PC-9 (cell line): ENCODE data around the gene C4BPB. TPM values are rescaled to one million over a fixed set of nuclear protein-coding genes. Genes with fewer than 3 reads are reported as not detected.

Experiments used
- BruUV-seq: library from RNA; stranded (reverse); fragments of 400-500 nt; replicated peaks from 2 replicates; lab custom pipeline; 2021; lab: Mats Ljungman, UMichigan
- CTCF ChIA-PET: fragments of 300-600 bp; sonication (Branson Sonifier 250); formaldehyde crosslinking; loops from one replicate; lab custom pipeline; 2022; ENCODE audit warnings: antibody characterized with exemption; lab: Charles Lee
- POLR2A ChIA-PET: fragments of 300-600 bp; sonication (Branson Sonifier 250); formaldehyde crosslinking; loops from one replicate; lab custom pipeline; 2022; ENCODE audit warnings: antibody characterized with exemption; ENCODE audit not compliant: unreplicated experiment; lab: Charles Lee
- DNase-seq, 2 experiments: peaks; one replicate each; pipeline versions ENCODE4 v3.0.0 to v3.0.0-alpha.2; 2015 to 2022; ENCODE audit warnings: mixed read lengths in 1 of 2
- H2AFZ ChIP-seq: fragments of 200-600 bp; sonication (generic); 2 replicates; pipeline ENCODE4 v1.8.1; 2017; ENCODE audit warnings: antibody characterized with exemption
- H3F3A ChIP-seq: fragments of 200-600 bp; sonication (generic); 2 replicates; pipeline ENCODE4 v1.8.1; 2017; ENCODE audit warnings: antibody characterized with exemption, mild to moderate bottlenecking, low read depth; ENCODE audit not compliant: insufficient read depth
- H3K27ac ChIP-seq: fragments of 200-600 bp; sonication (generic); 2 replicates; pipeline ENCODE4 v1.6.1; 2016; ENCODE audit warnings: mixed run types
- H3K27me3 ChIP-seq: fragments of 200-600 bp; sonication (generic); 2 replicates; pipeline ENCODE4 v1.6.1; 2016; ENCODE audit warnings: low read depth, mixed run types; ENCODE audit not compliant: insufficient read depth
- H3K36me3 ChIP-seq: fragments of 200-600 bp; sonication (generic); 2 replicates; pipeline ENCODE4 v1.6.1; 2016; ENCODE audit warnings: low read depth, mixed run types
- H3K4me1 ChIP-seq: fragments of 200-600 bp; sonication (generic); replicated peaks from 2 replicates; pipeline ENCODE4 v1.6.1; 2016; ENCODE audit warnings: mixed run types; ENCODE audit not compliant: insufficient read depth
- H3K4me2 ChIP-seq: fragments of 200-600 bp; sonication (generic); 2 replicates; pipeline ENCODE4 v1.6.1; 2017; ENCODE audit warnings: mixed run types
- H3K4me3 ChIP-seq: fragments of 200-600 bp; sonication (generic); 2 replicates; pipeline ENCODE4 v1.6.1; 2016; ENCODE audit warnings: mixed run types
- H3K79me2 ChIP-seq: fragments of 200-600 bp; sonication (generic); 2 replicates; pipeline ENCODE4 v1.6.1; 2017; ENCODE audit warnings: low read depth, mixed run types
- H3K9me2 ChIP-seq: fragments of 200-600 bp; sonication (generic); 2 replicates; pipeline ENCODE4 v1.8.1; 2017; ENCODE audit warnings: mild to moderate bottlenecking; ENCODE audit not compliant: insufficient read depth
- H3K9me3 ChIP-seq: fragments of 200-600 bp; sonication (generic); 2 replicates; pipeline ENCODE4 v1.8.1; 2016; ENCODE audit warnings: low read depth; ENCODE audit not compliant: insufficient read depth
- H4K20me1 ChIP-seq: fragments of 200-600 bp; sonication (generic); 2 replicates; pipeline ENCODE4 v1.8.1; 2017; ENCODE audit not compliant: insufficient read depth
- EZH2 ChIP-seq: fragments of 200-600 bp; sonication (generic); IDR thresholded peaks from 2 replicates; pipeline ENCODE4 v1.8.0; 2017; ENCODE audit warnings: antibody characterized with exemption, low read depth
- intact Hi-C: fragments of 100-400 bp; cut with micrococcal nuclease; formaldehyde crosslinking; loops from one replicate; pipeline ENCODE4 v1.10.0; 2022; ENCODE audit not compliant: unreplicated experiment
- total RNA-seq: library from RNA; stranded (reverse); gene quantifications from 2 replicates; pipeline ENCODE4 v1.2.3, GENCODE V29; 2021
- TF ChIP-seq, protein P1 (sequence below): fragments of 200-600 bp; sonication (generic); conservative IDR thresholded peaks from 2 replicates; pipeline ENCODE4 v1.6.1; 2017; ENCODE audit warnings: mixed run types, antibody characterized with exemption, mild to moderate bottlenecking, moderate library complexity

C4BPB gene
- total RNA-seq, 1 experiment from 2014 or later, result 4.2 TPM

DNA sequence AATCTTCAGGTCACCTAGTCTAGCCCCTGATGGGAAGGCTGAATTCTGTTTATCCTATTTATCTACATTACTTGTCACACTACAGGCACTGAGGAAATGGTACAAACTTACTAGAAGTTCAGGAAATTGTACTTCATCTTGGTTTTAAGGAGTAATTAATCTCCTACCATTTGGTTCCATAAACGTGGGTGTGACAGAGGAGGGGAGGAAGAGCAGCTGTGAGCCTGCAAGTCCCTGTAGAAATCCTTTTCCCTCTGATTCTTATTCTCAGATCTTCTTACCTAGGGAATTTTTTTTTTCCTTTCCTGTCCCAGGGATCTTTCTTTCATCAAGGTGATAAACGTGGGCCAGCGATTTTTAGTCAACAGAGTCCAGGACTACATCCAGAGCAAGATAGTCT is 21.5 kb upstream of the C4BPB start:
- DNase-seq, result no peak
- Histone ChIP-seq H4K20me1 (no peaks in the 10 kb centered on the region), H3K9me2 (no peaks in the 10 kb centered on the region), H3K27ac (no peak overlapping the region), H3K4me2 (no peak overlapping the region), H3F3A (no peaks in the 10 kb centered on the region), H2AFZ (no peak overlapping the region), H3K27me3 (no peaks in the 10 kb centered on the region), H3K4me1 (no peaks in the 10 kb centered on the region), H3K4me3 (no peak overlapping the region), H3K36me3 (peaks cover 11% of the 10 kb centered on the region), H3K9me3 (no peaks in the 10 kb centered on the region), H3K79me2 (no peaks in the 10 kb centered on the region)
- POLR2A ChIA-PET, result no interaction called here
- TF ChIP-seq, protein P1, sequence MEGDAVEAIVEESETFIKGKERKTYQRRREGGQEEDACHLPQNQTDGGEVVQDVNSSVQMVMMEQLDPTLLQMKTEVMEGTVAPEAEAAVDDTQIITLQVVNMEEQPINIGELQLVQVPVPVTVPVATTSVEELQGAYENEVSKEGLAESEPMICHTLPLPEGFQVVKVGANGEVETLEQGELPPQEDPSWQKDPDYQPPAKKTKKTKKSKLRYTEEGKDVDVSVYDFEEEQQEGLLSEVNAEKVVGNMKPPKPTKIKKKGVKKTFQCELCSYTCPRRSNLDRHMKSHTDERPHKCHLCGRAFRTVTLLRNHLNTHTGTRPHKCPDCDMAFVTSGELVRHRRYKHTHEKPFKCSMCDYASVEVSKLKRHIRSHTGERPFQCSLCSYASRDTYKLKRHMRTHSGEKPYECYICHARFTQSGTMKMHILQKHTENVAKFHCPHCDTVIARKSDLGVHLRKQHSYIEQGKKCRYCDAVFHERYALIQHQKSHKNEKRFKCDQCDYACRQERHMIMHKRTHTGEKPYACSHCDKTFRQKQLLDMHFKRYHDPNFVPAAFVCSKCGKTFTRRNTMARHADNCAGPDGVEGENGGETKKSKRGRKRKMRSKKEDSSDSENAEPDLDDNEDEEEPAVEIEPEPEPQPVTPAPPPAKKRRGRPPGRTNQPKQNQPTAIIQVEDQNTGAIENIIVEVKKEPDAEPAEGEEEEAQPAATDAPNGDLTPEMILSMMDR, result no peak
- no peak for TF ChIP-seq EZH2
- no TSS peak for BruUV-seq
- intact Hi-C loops, result no loop called here
- CTCF ChIA-PET, result no interaction called here

DNA sequence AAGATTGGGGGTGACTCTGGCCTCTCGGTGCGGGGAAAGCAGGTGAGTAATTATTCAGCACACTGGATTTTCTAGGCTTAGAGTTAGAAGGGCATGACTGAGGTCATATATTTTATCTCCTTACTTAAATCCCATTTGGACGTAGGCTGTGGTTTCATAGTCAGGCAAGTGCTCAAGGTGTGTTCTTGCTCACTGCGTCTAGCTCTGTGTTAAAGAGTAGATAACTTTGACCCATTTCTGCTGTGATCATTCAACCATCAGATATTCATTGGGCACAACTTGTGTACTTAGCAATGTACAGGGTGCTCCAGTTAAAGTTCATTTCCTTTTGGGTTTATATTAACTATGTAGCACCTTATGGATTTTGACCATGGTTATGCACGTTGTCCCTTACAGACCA is 21.0 kb upstream of the C4BPB start:
- Histone ChIP-seq H3K4me3 (no peak overlapping the region), H3K9me2 (no peaks in the 10 kb centered on the region), H4K20me1 (no peaks in the 10 kb centered on the region), H3F3A (no peaks in the 10 kb centered on the region), H3K79me2 (no peaks in the 10 kb centered on the region), H3K27ac (no peak overlapping the region), H3K27me3 (no peaks in the 10 kb centered on the region), H3K4me1 (no peaks in the 10 kb centered on the region), H3K9me3 (no peaks in the 10 kb centered on the region), H3K4me2 (no peak overlapping the region), H3K36me3 (peaks cover 6% of the 10 kb centered on the region), H2AFZ (no peak overlapping the region)
- ChIA-PET CTCF (interaction anchor here (1.1 kb wide), 1 partner anchor 85 kb away, joined by 10 read pairs; no protein-coding TSS in a partner anchor), POLR2A (no interaction called here)
- BruUV-seq, result no TSS peak
- no peak for DNase-seq
- intact Hi-C loops, result no loop called here
- TF ChIP-seq, protein P1, result no peak
- no peak for TF ChIP-seq EZH2

DNA sequence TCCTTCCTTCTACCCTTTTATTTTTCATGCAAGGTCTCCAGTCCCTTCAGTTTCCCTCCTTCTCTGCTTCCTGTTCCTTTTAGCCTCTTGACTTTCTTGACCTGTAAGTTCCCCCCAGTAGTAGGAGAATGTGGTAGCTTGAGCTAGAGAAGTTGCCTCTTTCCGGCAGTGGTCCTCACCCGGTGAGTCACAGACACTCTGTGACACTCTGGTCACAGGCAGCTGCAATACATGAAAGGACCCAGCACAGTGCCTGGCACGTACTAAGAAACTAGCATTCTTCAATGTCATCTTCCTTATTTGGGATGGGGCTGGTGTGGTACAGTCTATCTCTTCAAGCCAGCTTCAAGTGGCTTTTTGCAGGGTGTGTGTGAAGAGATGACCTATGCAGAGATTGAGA is 19.6 kb upstream of the C4BPB start:
- TF ChIP-seq, protein P1, result no peak
- no peak for TF ChIP-seq EZH2
- intact Hi-C loops, result no loop called here
- Histone ChIP-seq H3K9me2 (no peaks in the 10 kb centered on the region), H3K27me3 (no peaks in the 10 kb centered on the region), H3F3A (no peaks in the 10 kb centered on the region), H3K27ac (no peak overlapping the region), H3K4me2 (no peak overlapping the region), H3K9me3 (no peaks in the 10 kb centered on the region), H3K4me1 (no peaks in the 10 kb centered on the region), H4K20me1 (no peaks in the 10 kb centered on the region), H3K79me2 (no peaks in the 10 kb centered on the region), H2AFZ (no peak overlapping the region), H3K4me3 (no peak overlapping the region), H3K36me3 (peaks cover 4% of the 10 kb centered on the region)
- CTCF ChIA-PET, result interaction anchor here (0.7 kb wide), 1 partner anchor 10 kb away, joined by 4 read pairs; no protein-coding TSS in a partner anchor
- POLR2A ChIA-PET, result interaction anchor here (0.6 kb wide), 1 partner anchor 496 kb away, joined by 3 read pairs; no protein-coding TSS in a partner anchor
- no peak for DNase-seq
- no TSS peak for BruUV-seq
